ENCODE results near the gene KIAA1191. TPM values are rescaled to one million over a fixed set of nuclear protein-coding genes. Genes with fewer than 3 reads are reported as not detected.
"Not testable (repeated sequence)": the region's sequence is repeated elsewhere in the genome, so short reads cannot be mapped to it uniquely, and the experiment has no call there.

KIAA1191 gene
- total RNA-seq, 1 experiment from 2014 or later = 99.0 TPM

- H3K9me3 ChIP-seq (ENCODE audit: control insufficient read depth in 1 of 2, insufficient read depth in 1 of 2, low read depth in 1 of 2, low read length in 2 of 2); H3K27me3 ChIP-seq (ENCODE audit: insufficient read depth, low read length); ATAC-seq; H3K9ac ChIP-seq (ENCODE audit: low read length); H4K20me1 ChIP-seq (ENCODE audit: insufficient read depth); H3K79me2 ChIP-seq (ENCODE audit: insufficient read depth, low read length); POLR2A ChIA-PET; H3K4me1 ChIP-seq (ENCODE audit: control insufficient read depth in 1 of 2, insufficient read depth in 2 of 2, low read length in 2 of 2); RAD21 ChIA-PET (ENCODE audit: low non-redundant PET in 1 of 2, low total read pairs in 2 of 2, uncharacterized antibody in 2 of 2, unreplicated experiment in 2 of 2); H3K36me3 ChIP-seq (ENCODE audit: control insufficient read depth in 1 of 2, insufficient read depth in 2 of 2, low read length in 2 of 2); H3K4me3 ChIP-seq (replicated peaks in 1 of 2; ENCODE audit: low read depth in 1 of 2, low read length in 2 of 2); DNase-seq (ENCODE audit: low read depth, low spot score); H3K27ac ChIP-seq (ENCODE audit: low read depth, low read length); BruUV-seq (replicated peaks); intact Hi-C loops (cut with micrococcal nuclease); CTCF ChIA-PET; H2AFZ ChIP-seq (ENCODE audit: low read depth, low read length, poor library complexity, severe bottlenecking); H3K4me2 ChIP-seq (ENCODE audit: low read length); H3K9me2 ChIP-seq (ENCODE audit: insufficient read depth): not testable (repeated sequence)
Measured at GRCh38 chr5:176305356-176305755, 56.2 kb downstream of the KIAA1191 start.

MicroRNA genes within 50 kb of the gene (microRNA counts, 767-probe panel; counts per million panel counts)
- not detected for microRNA hsa-miR-1271-5p

Small RNA genes within 50 kb of the gene (microRNA-seq; reads per million reads assigned to microRNA genes)
- not detected for gene MIR1271 (ENCODE audit: borderline number of aligned reads)

Other genes starting within 250 kb of the KIAA1191 start
- 19.7 TPM for gene SIMC1, start 123.3 kb downstream of the KIAA1191 start, total RNA-seq (2021; ENCODE audit: unreplicated experiment)
- gene ARL10, start 3.7 kb upstream of the KIAA1191 start, total RNA-seq (2021; ENCODE audit: unreplicated experiment) = 0.05 TPM
- 67.1 TPM for gene NOP16, start 26.8 kb upstream of the KIAA1191 start, total RNA-seq (2021; ENCODE audit: unreplicated experiment)
- gene HIGD2A, start 27.0 kb upstream of the KIAA1191 start, total RNA-seq (2021; ENCODE audit: unreplicated experiment) = 130 TPM
- 58.6 TPM for gene CLTB, start 54.8 kb upstream of the KIAA1191 start, total RNA-seq (2021; ENCODE audit: unreplicated experiment)
- 51.9 TPM for gene FAF2, start 86.6 kb upstream of the KIAA1191 start, total RNA-seq (2021; ENCODE audit: unreplicated experiment)
- 58.4 TPM for gene RNF44, start 175.6 kb upstream of the KIAA1191 start, total RNA-seq (2021; ENCODE audit: unreplicated experiment)
- gene CDHR2, start 187.6 kb upstream of the KIAA1191 start, total RNA-seq (2021; ENCODE audit: unreplicated experiment) = 0.10 TPM
- 14.2 TPM for gene GPRIN1, start 248.4 kb upstream of the KIAA1191 start, total RNA-seq (2021; ENCODE audit: unreplicated experiment)